Endodermal cell (in vitro differentiated cells): Measurements from ENCODE around the gene BTRC. TPM values are rescaled to one million over a fixed set of nuclear protein-coding genes. Genes with fewer than 3 reads are reported as not detected.

Experiments
- DNase-seq: peaks from one replicate; pipeline ENCODE4 v3.0.0-alpha.2; 2017
- H3K27ac ChIP-seq: 2 replicates; pipeline ENCODE4 v1.5.1; 2013; ENCODE audit warnings: mild to moderate bottlenecking, low read depth, low read length, moderate library complexity
- H3K27me3 ChIP-seq: 2 replicates; pipeline ENCODE4 v1.6.1; 2013; ENCODE audit warnings: mild to moderate bottlenecking, low read length, moderate library complexity; ENCODE audit not compliant: insufficient read depth, control insufficient read depth, poor library complexity, severe bottlenecking
- H3K36me3 ChIP-seq: 2 replicates; pipeline ENCODE4 v1.7.0; 2013; ENCODE audit warnings: mild to moderate bottlenecking, low read length, moderate library complexity; ENCODE audit not compliant: control insufficient read depth, insufficient read depth
- H3K4me1 ChIP-seq: one replicate; pipeline ENCODE4 v1.7.0; 2013; ENCODE audit warnings: low read length; ENCODE audit not compliant: control insufficient read depth, insufficient read depth
- H3K4me3 ChIP-seq: 2 replicates; pipeline ENCODE4 v1.5.1; 2013; ENCODE audit warnings: mild to moderate bottlenecking, low read length, moderate library complexity
- H3K9ac ChIP-seq: 2 replicates; pipeline ENCODE4 v1.6.1; 2013; ENCODE audit warnings: mild to moderate bottlenecking, low read length, moderate library complexity; ENCODE audit not compliant: poor library complexity, severe bottlenecking; ENCODE audit errors: extremely low read depth
- H3K9me3 ChIP-seq: 2 replicates; pipeline ENCODE4 v1.6.1; 2013; ENCODE audit warnings: mild to moderate bottlenecking, low read length, moderate library complexity; ENCODE audit not compliant: control insufficient read depth
- H3K27ac Mint-ChIP-seq: 2 replicates; pipeline ENCODE4 v1.8.0; 2020; ENCODE audit warnings: mixed read lengths
- H3K27me3 Mint-ChIP-seq: 2 replicates; pipeline ENCODE4 v1.8.0; 2021; ENCODE audit warnings: mild to moderate bottlenecking, mixed read lengths; ENCODE audit not compliant: insufficient read depth
- H3K36me3 Mint-ChIP-seq: 2 replicates; pipeline ENCODE4 v1.8.0; 2020; ENCODE audit warnings: low read depth, mixed read lengths
- H3K4me1 Mint-ChIP-seq: 2 replicates; pipeline ENCODE4 v1.8.0; 2020; ENCODE audit warnings: mixed read lengths
- H3K4me3 Mint-ChIP-seq: 2 replicates; pipeline ENCODE4 v1.8.0; 2020; ENCODE audit warnings: mild to moderate bottlenecking, moderate library complexity, mixed read lengths
- H3K9me3 Mint-ChIP-seq: 2 replicates; pipeline ENCODE4 v1.8.0; 2020; ENCODE audit warnings: mild to moderate bottlenecking, mixed read lengths
- WGBS, 2 experiments: methylation state at CpG; one replicate each; pipeline versions ENCODE4 v1.1.5 to v1.1.7; 2013; ENCODE audit warnings: missing lambda C conversion rate in 2 of 2, mixed read lengths in 1 of 2; ENCODE audit not compliant: insufficient coverage in 1 of 2, insufficient read length in 1 of 2; 5-methylcytosine and 5-hydroxymethylcytosine counted together
- total RNA-seq, 2 donors: library from RNA; stranded (reverse); fragmentation: NEBNext Ultra II Directional in 1 of 2; extraction: Animal tissue kit (Norgen Biotek cat#: 25700) in 1 of 2; gene quantifications; 2 replicates in 1 of 2; 3 replicates in 1 of 2; pipeline ENCODE4 v1.2.1, GENCODE V29; 2021
- TF ChIP-seq, protein P1 (sequence below): fragments of 200-600 bp; sonication (generic); conservative IDR thresholded peaks from 2 replicates; pipeline ENCODE4 v1.5.0; 2021; ENCODE audit warnings: antibody characterized with exemption, mild to moderate bottlenecking

BTRC gene
- total RNA-seq, 2 donors from 2014 or later, result 30.1 to 38.2 TPM

DNA sequence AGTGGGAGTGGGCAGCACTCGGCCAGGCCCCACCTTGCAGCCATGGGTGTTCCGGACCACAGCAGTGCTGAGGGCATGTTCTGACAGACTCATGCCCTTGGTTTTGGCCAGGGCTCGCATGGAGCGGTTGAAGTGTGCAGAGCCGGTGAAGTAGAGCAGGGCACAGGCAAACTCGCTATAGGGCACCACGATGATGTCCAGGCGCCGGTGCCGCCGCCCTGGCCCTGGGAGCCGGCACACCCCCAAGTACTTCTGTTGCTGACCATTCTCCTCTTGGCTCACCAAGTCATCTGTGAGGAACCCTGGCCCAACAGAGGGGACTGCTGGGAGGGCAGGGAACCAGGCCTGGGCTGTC lies 225.5 kb downstream of the BTRC start:
- peaks cover 13% of the 10 kb centered on the region for H3K4me1 Mint-ChIP-seq
- Histone ChIP-seq H3K9ac (no peak overlapping the region), H3K27ac (no peak overlapping the region), H3K27me3 (no peaks in the 10 kb centered on the region), H3K4me3 (no peak overlapping the region), H3K9me3 (peaks cover 9% of the 10 kb centered on the region), H3K4me1 (peaks cover 3% of the 10 kb centered on the region), H3K36me3 (peaks cover 47% of the 10 kb centered on the region)
- H3K27ac Mint-ChIP-seq, result no peak overlapping the region
- H3K36me3 Mint-ChIP-seq, result peaks cover 66% of the 10 kb centered on the region
- H3K9me3 Mint-ChIP-seq, result peaks cover 8% of the 10 kb centered on the region
- TF ChIP-seq, protein P1, sequence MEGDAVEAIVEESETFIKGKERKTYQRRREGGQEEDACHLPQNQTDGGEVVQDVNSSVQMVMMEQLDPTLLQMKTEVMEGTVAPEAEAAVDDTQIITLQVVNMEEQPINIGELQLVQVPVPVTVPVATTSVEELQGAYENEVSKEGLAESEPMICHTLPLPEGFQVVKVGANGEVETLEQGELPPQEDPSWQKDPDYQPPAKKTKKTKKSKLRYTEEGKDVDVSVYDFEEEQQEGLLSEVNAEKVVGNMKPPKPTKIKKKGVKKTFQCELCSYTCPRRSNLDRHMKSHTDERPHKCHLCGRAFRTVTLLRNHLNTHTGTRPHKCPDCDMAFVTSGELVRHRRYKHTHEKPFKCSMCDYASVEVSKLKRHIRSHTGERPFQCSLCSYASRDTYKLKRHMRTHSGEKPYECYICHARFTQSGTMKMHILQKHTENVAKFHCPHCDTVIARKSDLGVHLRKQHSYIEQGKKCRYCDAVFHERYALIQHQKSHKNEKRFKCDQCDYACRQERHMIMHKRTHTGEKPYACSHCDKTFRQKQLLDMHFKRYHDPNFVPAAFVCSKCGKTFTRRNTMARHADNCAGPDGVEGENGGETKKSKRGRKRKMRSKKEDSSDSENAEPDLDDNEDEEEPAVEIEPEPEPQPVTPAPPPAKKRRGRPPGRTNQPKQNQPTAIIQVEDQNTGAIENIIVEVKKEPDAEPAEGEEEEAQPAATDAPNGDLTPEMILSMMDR, result no peak
- no peaks in the 10 kb centered on the region for H3K27me3 Mint-ChIP-seq
- no peak for DNase-seq
- H3K4me3 Mint-ChIP-seq, result no peak overlapping the region
- 97 to 98% methylated on average over 7 to 12 of the region's 12 CpGs for WGBS, 2 experiments

DNA sequence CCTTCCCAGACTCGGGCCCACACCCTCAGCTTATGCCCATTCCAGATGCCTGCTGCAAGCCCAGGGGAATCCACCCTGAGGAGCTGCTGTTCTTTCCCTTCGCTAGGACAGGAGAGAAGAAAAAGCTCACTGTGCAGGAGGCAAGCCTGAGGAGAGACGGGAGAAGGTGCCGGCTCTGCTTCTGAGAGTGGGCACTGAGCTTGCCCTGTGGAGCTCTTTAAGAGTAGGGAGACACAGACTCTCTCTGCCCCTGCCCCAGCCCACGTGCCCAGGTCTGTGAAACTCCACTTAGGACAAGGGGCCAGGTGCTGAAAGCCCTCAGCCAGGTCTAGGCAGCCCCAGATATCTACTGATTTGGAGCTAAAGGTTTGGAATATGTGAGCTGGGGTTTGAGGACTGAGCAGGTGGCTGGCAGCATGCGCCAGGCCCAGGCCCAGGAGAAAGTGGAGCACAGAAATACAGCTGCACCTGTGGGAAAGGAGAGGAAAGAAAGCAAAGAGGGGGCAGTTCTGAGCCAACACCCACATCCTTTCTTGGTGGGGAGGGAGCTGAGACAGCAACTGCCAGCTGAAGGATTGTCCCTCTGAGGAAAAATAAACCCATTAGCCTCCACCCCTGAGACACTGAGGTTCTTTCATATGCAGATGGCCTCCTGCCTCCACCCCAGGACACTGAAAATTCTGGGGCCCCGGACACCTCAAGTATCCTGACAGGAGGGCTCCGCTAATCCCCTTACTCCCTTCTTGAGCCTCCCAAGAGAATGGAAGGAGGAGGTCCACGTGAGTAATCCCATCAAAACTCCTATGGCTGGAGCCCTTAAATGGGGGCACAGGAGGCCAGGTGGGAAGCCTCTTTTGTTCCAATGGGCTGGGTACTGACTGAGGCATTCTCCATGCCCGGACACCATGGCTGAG lies 226.8 kb downstream of the BTRC start:
- H3K36me3 ChIP-seq, result peaks cover 58% of the 10 kb centered on the region
- Mint-ChIP-seq H3K36me3 (peaks cover 74% of the 10 kb centered on the region), H3K9me3 (peaks cover 8% of the 10 kb centered on the region), H3K4me1 (peaks cover 11% of the 10 kb centered on the region), H3K27me3 (no peaks in the 10 kb centered on the region), H3K4me3 (no peak overlapping the region), H3K27ac (no peak overlapping the region)
- 77 to 84% methylated on average over 6 to 10 of the region's 10 CpGs for WGBS, 2 experiments
- TF ChIP-seq, protein P1, result no peak
- H3K4me1 ChIP-seq, result peaks cover 2% of the 10 kb centered on the region
- H3K27me3 ChIP-seq, result no peaks in the 10 kb centered on the region
- H3K27ac ChIP-seq, result no peak overlapping the region
- peak; percentile 67 for DNase-seq
- no peak overlapping the region for H3K4me3 ChIP-seq
- H3K9ac ChIP-seq, result no peak overlapping the region
- H3K9me3 ChIP-seq, result peaks cover 9% of the 10 kb centered on the region

DNA sequence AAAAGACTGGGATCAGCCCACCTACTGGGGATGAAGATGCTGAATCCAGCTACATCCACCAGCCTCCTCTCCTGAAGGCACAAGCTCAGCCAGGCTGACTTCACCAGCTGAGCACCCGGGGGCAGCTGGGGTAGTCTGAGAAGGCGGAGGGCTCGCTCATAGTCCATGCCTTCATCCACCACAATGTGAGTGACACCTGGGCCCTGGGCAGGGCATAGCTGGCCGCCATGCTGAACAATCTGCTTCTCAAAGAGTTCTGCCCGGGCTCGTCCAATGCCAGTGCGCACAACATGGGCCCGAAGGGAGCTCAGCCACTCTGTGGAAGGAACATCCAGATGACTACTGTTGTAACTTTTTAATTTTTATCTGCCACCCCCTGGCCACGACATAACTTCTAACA lies 231.9 kb downstream of the BTRC start:
- Mint-ChIP-seq H3K27me3 (no peaks in the 10 kb centered on the region), H3K27ac (no peak overlapping the region), H3K36me3 (peaks cover 39% of the 10 kb centered on the region), H3K9me3 (no peaks in the 10 kb centered on the region), H3K4me1 (peaks cover 21% of the 10 kb centered on the region), H3K4me3 (peak overlapping the region; percentile 92)
- WGBS, 2 experiments, result 96 to 98% methylated on average over 9 of the region's 9 CpGs
- no peak overlapping the region for H3K9ac ChIP-seq
- H3K36me3 ChIP-seq, result peaks cover 50% of the 10 kb centered on the region
- TF ChIP-seq, protein P1, result no peak
- no peaks in the 10 kb centered on the region for H3K27me3 ChIP-seq
- no peaks in the 10 kb centered on the region for H3K9me3 ChIP-seq
- no peak overlapping the region for H3K27ac ChIP-seq
- peak overlapping the region; percentile 90 for H3K4me3 ChIP-seq
- no peak for DNase-seq
- H3K4me1 ChIP-seq, result no peaks in the 10 kb centered on the region
